ENCODE results near the gene GTSF1L.

GRCh38 chr20:43690943-43691598 lies 35.7 kb downstream of the GTSF1L start:
- no peak for TF ChIP-seq POLR2A (IDR thresholded peaks at IDR 0.05)
- TF ChIP-seq, protein P1, sequence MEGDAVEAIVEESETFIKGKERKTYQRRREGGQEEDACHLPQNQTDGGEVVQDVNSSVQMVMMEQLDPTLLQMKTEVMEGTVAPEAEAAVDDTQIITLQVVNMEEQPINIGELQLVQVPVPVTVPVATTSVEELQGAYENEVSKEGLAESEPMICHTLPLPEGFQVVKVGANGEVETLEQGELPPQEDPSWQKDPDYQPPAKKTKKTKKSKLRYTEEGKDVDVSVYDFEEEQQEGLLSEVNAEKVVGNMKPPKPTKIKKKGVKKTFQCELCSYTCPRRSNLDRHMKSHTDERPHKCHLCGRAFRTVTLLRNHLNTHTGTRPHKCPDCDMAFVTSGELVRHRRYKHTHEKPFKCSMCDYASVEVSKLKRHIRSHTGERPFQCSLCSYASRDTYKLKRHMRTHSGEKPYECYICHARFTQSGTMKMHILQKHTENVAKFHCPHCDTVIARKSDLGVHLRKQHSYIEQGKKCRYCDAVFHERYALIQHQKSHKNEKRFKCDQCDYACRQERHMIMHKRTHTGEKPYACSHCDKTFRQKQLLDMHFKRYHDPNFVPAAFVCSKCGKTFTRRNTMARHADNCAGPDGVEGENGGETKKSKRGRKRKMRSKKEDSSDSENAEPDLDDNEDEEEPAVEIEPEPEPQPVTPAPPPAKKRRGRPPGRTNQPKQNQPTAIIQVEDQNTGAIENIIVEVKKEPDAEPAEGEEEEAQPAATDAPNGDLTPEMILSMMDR (IDR thresholded peaks at IDR 0.05), result no peak
- no peak for TF ChIP-seq POLR2AphosphoS5 (IDR thresholded peaks at IDR 0.05)
